Astrocyte of the hippocampus (primary cell): Measurements from ENCODE around the gene MPI.
"Not testable (repeated sequence)": the region's sequence is repeated elsewhere in the genome, so short reads cannot be mapped to it uniquely, and the experiment has no call there.

Source experiments
- DNase-seq: peaks from one replicate; pipeline ENCODE4 v3.0.0; 2011; ENCODE audit warnings: low read depth, low spot score

The MPI gene

GRCh38 chr15:74891469-74891868, 1.6 kb downstream of the MPI start:
- no peak for DNase-seq

- no peak for DNase-seq
These were observed 2.5 kb downstream of the MPI start for GRCh38 chr15:74892313-74892712.

DNA sequence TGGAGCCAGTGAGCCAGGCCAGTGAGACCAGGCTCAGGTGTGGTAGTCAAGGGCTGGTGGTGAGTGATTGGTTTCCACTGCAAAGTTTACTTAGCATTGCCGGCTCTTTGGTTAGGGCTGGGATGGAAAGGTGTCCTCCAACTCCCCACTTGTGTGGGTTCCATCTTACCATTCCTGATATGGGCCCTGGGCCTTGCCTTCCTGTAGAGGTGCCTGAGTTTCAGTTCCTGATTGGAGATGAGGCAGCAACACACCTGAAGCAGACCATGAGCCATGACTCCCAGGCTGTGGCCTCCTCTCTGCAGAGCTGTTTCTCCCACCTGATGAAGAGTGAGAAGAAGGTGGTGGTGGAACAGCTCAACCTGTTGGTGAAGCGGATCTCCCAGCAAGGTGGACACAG, 3.1 kb downstream of the MPI start:
- no peak for DNase-seq

DNA sequence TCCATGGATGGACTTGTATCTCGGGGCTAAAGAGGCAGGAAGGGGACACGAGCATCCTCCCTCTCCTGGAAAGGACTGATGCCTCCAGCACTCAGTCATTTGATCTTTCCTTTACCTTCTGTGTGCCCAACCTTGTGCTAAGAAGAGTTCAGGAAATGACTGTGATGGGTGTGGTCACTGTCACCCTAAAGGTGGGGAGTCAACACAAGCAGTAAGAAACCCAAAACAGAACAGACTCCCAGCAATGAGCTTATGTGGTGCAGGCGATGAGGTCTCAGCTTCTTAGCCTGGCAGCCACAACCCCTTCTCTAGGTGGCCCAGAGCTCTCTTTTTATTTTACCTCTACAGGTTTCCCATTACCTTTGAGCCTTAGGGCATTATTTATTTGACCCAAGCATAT, 3.8 kb downstream of the MPI start:
- no peak for DNase-seq

DNA sequence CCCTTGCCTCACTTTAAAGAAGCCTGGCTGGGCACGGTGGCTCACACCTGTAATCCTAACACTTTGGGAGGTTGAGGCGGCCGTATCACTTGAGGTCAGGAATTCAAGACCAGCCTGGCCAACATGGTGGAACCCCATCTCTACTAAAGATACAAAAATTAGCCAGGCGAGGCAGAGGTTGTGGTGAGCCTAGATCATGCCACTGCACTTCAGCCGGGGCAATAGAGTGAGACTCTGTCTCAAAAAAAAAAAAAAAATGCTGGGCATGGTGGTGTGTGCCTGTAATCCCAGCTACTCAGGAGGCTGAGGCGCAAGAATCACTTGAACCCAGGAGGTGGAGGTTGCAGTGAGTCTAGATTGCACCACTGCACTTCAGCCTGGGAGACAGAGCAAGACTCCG, 4.5 kb downstream of the MPI start:
- DNase-seq: not testable (repeated sequence)

DNA sequence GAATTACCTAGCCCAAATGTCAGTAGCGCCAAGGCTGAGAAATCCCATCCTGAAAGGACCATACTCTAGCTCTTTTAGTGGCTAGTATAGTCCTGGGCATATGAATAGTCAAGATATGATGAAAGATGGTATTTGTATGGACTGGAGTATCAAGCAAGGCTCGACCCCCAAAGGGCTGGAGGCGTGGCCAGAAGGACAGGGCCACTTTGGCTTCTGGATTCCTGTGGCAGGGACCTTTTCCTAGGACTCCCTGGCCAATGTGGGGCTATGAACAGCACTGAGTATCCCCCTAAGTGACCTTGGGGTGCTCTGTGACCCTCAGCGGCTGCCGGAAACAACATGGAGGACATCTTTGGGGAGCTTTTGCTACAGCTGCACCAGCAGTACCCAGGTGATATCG, 6.0 kb downstream of the MPI start:
- no peak for DNase-seq

GRCh38 chr15:74896316-74896715, 6.5 kb downstream of the MPI start:
- no peak for DNase-seq

GRCh38 chr15:74897300-74897701, 7.5 kb downstream of the MPI start:
- no peak for DNase-seq

- peak; percentile 74 for DNase-seq
These were observed 11.8 kb downstream of the MPI start for GRCh38 chr15:74901612-74902063.

- no peak for DNase-seq
These were observed 12.6 kb downstream of the MPI start for GRCh38 chr15:74902295-74903075.

- no peak for DNase-seq
These were observed 13.8 kb downstream of the MPI start for GRCh38 chr15:74903676-74904075.

DNA sequence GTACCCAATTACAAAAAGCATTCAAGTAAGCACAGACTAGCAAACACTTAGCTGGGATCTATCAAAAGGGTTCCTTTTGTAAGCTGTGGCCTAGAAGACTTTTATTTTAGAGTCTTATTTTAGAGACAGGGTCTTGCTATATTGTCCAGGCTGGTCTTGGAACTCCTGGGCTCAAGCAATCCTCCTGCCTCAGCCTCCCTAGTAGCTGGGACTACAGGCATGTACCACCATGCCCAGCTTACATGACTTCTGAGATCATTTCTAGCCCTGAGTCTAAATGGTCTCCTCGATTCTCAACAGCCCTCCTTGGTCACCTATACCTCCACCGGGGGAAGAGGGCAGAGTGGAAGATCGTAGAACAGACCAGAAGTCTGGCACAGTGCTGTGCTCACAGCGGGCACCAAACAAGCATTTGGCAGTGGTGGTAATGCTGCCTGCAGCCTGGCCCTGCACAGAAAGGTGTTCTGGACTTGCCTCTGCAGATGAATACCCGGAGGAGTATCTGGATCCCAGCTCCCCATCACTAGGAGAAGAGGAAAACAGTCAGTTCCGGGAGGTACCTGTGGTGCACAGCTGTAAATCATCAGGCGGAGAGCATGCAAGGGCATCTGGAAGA, 14.5 kb downstream of the MPI start:
- DNase-seq: no peak

- DNase-seq: peak; percentile 61
These were observed 16.2 kb downstream of the MPI start for GRCh38 chr15:74906067-74906449.

- DNase-seq: peak; percentile 94
These were observed 16.8 kb downstream of the MPI start, which contains the start of gene FAM219B for GRCh38 chr15:74906450-74907162. Gene FAM219B (minus strand): TSS chr15:74906851. CDS start chr15:74906800, 51 bp downstream.

DNA sequence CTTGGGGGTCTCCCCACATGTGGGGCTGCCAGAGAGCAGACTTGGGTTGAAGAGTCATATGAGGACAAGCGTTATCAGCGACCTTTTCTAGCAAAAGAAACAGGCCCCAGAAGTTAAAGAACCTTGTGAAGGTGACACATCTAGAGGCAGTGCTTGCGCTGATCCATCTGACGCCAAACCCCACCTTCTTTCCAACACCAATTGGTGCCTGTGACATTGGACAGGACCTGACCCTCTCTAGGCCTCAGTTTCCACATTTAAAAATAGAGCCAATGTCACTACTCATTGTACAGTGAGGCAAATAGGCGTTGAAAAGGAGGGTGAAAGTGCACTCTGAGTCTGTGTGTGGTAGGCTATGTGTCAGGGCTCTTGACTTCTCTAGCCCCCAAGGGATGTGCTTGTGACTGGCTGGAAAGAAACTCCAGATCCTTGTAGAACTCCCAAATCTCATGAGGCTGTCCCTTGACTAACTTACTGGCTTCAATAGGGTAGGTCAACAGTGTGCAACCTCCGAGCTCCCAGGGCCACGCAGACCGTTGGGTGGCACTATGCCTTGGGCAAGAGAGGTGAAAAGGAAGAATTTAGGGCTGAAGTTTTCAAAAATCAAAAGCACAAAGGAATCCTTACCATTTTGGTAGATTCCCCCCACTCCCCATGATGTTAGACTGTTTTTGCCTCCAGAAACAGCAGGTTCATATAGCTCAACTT, 17.5 kb downstream of the MPI start:
- no peak for DNase-seq

DNA sequence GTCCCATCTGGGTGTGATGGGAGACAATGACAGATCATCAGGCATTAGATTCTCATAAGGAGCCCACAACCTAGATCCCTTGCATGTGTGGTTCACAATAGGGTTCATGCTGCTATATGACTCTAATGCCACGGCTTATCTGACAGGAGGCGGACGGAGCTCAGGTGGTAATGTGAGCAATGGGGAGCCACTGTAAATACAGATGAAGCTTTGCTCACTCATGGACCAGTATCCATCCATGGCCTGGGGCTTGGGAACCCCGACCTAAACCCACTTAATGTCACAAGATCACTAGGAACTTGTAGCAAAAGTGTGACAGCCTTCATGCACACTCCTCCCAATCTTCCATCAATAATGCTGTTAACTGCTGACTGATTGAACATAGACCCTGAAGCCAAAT, 18.8 kb downstream of the MPI start:
- DNase-seq: no peak

GRCh38 chr15:74913041-74913440, 23.2 kb downstream of the MPI start:
- peak; percentile 28 for DNase-seq

GRCh38 chr15:74913799-74914198, 24.0 kb downstream of the MPI start:
- DNase-seq: not testable (repeated sequence)

DNA sequence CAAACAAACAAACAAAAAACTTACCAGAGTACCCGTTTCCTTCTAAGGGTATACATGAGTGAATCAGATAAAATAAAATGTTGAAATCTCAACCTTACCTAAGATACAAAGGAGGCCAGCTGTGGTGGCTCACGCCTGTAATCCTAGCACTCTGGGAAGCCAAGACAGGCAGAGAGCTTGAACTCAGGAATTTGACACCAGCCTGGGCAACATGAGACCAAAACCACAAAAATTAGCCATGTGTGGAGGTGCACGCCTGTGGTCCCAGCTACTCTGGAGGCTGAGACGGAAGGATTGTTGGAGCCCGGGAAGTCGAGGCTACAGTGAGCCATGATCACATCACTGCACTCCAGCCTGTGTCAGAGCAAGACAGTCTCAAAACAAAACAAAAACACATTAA, 27.8 kb downstream of the MPI start:
- no peak for DNase-seq

DNA sequence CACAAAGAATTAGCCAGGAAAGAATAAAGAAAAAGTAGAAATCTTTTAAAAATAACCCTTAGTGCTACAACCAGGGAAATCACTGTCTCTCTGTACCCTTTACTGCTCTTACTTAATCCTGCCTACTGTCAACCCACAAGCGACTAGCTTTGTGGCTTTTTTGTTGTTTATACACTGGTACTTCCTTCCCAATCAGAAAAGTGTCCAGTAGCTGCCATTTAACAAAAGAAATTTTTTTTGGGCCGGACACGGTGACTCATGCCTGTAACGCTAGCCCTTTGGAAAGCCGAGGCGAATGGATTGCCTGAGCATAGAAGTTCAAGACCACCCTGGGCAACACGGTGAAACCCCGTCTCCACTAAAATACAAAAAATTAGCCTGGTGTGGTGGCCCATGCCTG, 30.6 kb downstream of the MPI start:
- peak; percentile 66 for DNase-seq

- no peak for DNase-seq
These were observed 34.7 kb downstream of the MPI start for GRCh38 chr15:74924525-74924924.

DNA sequence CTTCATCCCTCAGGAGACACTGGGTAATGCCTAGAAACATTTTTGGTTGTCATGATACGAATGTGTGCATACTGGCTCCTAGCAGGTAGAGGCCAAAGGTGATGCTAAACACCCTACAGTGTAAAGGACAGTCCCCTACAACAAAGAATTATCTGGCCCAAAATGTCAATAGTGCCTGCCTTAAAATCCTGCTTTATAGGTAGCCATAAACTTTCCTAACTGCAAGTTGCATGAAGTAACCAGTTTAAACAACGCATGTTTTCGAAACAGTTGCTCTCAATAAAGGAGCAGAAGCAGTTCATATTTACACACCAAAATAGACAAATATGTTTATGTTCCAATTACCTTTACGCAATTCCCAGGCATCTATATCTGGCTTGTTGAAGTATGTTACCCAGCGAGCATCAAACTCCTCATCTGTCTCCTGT, 38.9 kb downstream of the MPI start:
- DNase-seq: no peak
